Measurements from ENCODE around the gene GH1. TPM values are rescaled to one million over a fixed set of nuclear protein-coding genes. Genes with fewer than 3 reads are reported as not detected.

Gene GH1
- total RNA-seq, 1 experiment from 2014 or later, result not detected

DNA sequence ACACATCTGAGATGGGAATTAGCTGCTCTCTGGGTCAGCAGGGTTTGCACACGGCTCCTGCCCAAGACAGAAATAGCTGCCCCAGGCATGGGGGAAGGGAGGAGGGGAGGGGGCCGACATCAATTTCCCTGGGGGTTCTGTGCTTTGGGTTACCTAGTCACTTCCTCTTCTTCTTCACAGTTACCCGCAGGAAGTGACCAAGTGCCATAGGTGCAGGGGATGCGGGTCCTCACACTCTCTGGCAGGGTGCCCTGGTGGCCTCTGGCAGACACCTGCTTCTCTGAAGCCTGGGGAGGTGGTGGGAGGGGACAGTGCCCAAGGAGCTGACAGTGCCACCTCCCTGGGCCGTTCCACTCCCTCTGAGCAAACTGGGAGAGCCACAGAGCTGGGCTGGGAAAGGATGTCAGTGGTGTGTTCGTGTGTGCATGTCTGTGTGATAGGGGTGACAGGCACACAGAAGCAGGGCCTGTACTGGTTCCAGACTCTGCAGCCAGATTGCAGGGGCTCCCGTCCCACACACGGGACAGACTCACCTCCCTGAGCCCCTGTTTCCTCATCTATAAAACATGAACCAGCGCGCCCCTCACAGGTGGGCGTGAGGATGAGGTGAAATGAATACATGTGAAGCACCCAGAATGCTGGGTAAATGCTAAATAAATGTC lies 35.9 kb upstream of the GH1 start:
- H3K4ac ChIP-seq (ENCODE audit: low read depth, low read length), result no peak overlapping the region
- Mint-ChIP-seq H3K27me3 (ENCODE audit: low read depth) (no peaks in the 10 kb centered on the region), H3K4me3 (no peak overlapping the region), H3K36me3 (ENCODE audit: insufficient read depth in 1 of 3, low read depth in 3 of 3) (peaks cover 2 to 8% (median 4%) of the 10 kb centered on the region in 3 experiments; a peak in 3 of 7 replicates), H3K9me3 (no peaks in the 10 kb centered on the region), H3K27ac (peak overlapping the region in 1 of 3 experiments; percentile 48; a peak in 1 of 7 replicates), H3K4me1 (no peaks in the 10 kb centered on the region; a peak in 1 of 4 replicates)
- no peak overlapping the region for H3T11ph ChIP-seq (ENCODE audit: low read length)
- no peak for DNase-seq
- no peaks in the 10 kb centered on the region for H3K79me1 ChIP-seq (ENCODE audit: insufficient read depth, low read depth, low read length, poor library complexity, severe bottlenecking)
- H3K4me1 ChIP-seq (ENCODE audit: insufficient read depth, low read length), result no peaks in the 10 kb centered on the region
- WGBS (ENCODE audit: extremely low coverage, insufficient read length, low lambda C conversion rate), result no CpG with 5 or more reads among the region's 11 CpGs
- no peak overlapping the region for H2BK120ac ChIP-seq (ENCODE audit: low read depth, low read length, poor library complexity, severe bottlenecking)
- no peak for TF ChIP-seq CTCF (conservative IDR thresholded peaks at IDR 0.05)
- H3K27me3 ChIP-seq (ENCODE audit: insufficient read depth, low read length), result no peaks in the 10 kb centered on the region
- H4K8ac ChIP-seq (replicated peaks; ENCODE audit: insufficient read length, low read depth, low read length), result no peak overlapping the region
- no peaks in the 10 kb centered on the region for H3K9me3 ChIP-seq (ENCODE audit: control insufficient read depth, low read depth, low read length)
- H2BK15ac ChIP-seq (ENCODE audit: low read depth, low read length), result no peak overlapping the region
- H2AK5ac ChIP-seq (ENCODE audit: insufficient read length, low read length), result no peak overlapping the region
- no peak overlapping the region for H3K9ac ChIP-seq (ENCODE audit: extremely low read depth, insufficient read length, low read length)
- no peak overlapping the region for H3K14ac ChIP-seq (ENCODE audit: insufficient read depth, low read length)
- no peaks in the 10 kb centered on the region for H3K79me2 ChIP-seq (ENCODE audit: insufficient read depth, low read length)
- H4K20me1 ChIP-seq (ENCODE audit: control insufficient read depth, insufficient read depth, insufficient read length), result no peaks in the 10 kb centered on the region
- H3K56ac ChIP-seq (ENCODE audit: insufficient read length, low read depth, low read length), result no peak overlapping the region
- no peak overlapping the region for H3K4me2 ChIP-seq (ENCODE audit: insufficient read depth, insufficient read length, low read length)
- H3K27ac ChIP-seq (ENCODE audit: insufficient read length, low read depth, low read length), result no peak overlapping the region
- H2AFZ ChIP-seq (ENCODE audit: low read length), result no peak overlapping the region
- H2BK5ac ChIP-seq (ENCODE audit: insufficient read length, low read length), result no peak overlapping the region
- H3K18ac ChIP-seq (ENCODE audit: insufficient read length, low read depth, low read length), result no peak overlapping the region
- H2BK20ac ChIP-seq (ENCODE audit: low read depth, low read length, poor library complexity, severe bottlenecking), result no peak overlapping the region
- H4K91ac ChIP-seq (ENCODE audit: insufficient read length, low read depth, low read length), result no peak overlapping the region
- no peaks in the 10 kb centered on the region for H3K23me2 ChIP-seq (ENCODE audit: insufficient read length, low read depth, low read length, poor library complexity, severe bottlenecking)
- H2BK12ac ChIP-seq (ENCODE audit: insufficient read length, low read depth, low read length), result no peak overlapping the region
- H3K23ac ChIP-seq (ENCODE audit: insufficient read length, low read depth, low read length), result no peak overlapping the region
- H4K5ac ChIP-seq (ENCODE audit: insufficient read length, low read depth, low read length), result no peak overlapping the region
